Activated CD4-positive, alpha-beta T cell treated with anti-CD3 and anti-CD28 coated beads for 48 hours (primary cell): ENCODE data around the gene ZNF148.
"Not testable (repeated sequence)": the region's sequence is repeated elsewhere in the genome, so short reads cannot be mapped to it uniquely, and the experiment has no call there.

ENCODE experiments used
- DNase-seq: peaks from one replicate; pipeline ENCODE4 v3.0.0-alpha.2; 2020

The ZNF148 gene, protein sequence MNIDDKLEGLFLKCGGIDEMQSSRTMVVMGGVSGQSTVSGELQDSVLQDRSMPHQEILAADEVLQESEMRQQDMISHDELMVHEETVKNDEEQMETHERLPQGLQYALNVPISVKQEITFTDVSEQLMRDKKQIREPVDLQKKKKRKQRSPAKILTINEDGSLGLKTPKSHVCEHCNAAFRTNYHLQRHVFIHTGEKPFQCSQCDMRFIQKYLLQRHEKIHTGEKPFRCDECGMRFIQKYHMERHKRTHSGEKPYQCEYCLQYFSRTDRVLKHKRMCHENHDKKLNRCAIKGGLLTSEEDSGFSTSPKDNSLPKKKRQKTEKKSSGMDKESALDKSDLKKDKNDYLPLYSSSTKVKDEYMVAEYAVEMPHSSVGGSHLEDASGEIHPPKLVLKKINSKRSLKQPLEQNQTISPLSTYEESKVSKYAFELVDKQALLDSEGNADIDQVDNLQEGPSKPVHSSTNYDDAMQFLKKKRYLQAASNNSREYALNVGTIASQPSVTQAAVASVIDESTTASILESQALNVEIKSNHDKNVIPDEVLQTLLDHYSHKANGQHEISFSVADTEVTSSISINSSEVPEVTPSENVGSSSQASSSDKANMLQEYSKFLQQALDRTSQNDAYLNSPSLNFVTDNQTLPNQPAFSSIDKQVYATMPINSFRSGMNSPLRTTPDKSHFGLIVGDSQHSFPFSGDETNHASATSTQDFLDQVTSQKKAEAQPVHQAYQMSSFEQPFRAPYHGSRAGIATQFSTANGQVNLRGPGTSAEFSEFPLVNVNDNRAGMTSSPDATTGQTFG

DNA sequence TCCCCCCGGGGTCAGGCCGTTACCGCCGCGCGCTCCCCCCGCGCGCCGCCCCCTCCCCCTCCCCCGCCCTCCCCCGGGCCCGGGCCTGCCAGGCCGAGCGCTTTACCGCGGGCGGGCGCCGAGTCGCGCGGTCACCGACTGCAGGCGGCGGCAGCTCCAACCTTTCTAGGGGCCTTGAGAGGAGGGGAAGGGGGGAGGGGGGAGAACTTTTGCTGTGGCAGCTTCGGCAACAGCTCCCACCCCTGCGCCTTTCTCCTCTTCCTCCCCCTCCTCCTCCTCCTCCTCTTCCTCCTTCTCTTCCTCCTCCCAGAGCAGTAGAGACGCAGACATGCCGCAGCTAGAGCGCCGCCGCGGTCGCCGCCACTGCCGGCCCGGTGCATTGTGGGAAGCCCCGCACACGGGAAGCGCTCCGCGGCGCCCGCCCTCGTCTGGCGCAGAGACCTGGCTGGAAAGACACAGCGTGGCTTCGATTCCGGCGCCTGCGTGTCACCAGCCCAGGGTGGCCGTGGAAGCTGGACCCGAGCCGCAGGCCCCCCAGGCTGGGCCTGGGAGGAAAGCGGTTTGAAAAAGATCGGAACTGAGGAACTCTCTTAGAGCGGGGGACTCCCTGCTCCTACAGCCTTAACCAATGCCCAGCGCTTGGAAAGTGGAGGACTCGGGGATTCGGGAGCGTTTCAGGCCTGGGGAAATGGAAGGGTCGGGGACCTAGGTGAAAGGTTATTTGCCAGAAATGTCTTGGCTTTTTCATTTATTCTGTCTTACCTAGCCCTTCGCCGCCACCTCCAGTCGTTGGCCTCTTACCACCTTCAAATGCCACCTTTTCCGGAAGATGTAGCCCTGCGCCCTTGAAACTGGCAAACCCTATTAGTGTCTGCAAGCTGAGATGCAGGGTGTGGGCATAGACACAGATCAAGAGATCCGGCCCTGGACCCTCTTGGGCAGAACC, at the start of gene ZNF148:
Gene ZNF148, minus strand, starts transcription at position 330 of the 946 bp plus-strand sequence. CDS start 61,685 bp downstream, outside the sequence.
- peak; percentile 93 for DNase-seq

DNA sequence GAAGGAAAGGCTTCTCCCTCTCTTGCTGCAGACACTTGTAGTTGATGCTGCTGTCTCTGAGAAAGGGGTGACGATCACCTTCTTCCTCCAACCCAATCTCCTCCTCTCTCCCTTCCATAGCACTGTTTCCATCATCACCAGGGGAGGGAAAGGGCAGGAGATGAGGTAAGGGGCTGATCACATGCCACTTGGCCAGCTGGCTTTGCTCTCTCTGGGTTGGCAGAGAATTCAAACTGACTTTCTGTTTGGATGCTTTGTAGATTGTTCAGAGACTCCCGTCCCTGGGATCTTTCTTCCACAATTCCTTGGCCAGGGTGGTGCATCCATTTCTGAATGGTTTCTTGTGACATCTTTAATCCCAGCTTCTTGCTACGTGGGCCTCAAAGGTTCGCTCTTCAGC, 43.2 kb upstream of the ZNF148 start:
- no peak for DNase-seq

DNA sequence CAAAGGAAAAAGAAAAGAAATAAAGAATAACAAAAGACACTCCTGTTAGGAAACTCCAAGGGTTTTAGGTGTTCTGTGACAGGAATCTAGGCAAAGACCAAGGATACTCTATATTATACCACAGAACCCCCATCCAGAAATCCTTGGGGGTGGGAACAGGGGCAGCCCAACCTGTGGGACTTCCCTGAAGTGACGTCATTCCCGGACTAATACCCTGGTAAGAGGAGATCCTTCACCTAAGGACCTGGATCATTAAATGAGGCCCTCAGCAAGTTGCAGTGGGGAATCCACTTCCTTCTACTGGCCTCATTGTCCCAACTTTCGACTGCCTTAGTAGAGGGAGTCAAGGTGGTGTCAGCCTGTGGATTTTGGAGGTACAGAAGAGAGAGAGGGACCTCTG, 41.1 kb upstream of the ZNF148 start:
- DNase-seq, result no peak

DNA sequence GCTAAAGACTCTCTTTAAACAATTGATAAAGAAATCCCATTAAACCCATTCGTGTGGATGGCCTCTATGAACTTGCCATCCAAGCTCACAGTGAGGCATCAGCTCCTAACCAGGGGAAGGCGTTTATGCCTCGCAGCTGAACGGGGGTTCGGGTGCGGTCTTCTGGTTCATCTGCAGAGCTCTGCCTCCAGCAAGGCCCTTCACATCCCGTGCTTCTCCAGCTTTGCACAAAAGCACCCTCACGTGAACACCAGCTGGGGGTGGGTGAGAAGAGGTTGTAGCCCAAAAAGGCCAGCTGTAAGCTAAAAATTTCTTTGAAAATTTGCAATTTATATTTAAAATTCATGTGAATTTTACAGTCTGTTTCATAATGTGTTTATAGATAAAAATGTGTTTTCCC, 39.5 kb upstream of the ZNF148 start:
- DNase-seq, result no peak

DNA sequence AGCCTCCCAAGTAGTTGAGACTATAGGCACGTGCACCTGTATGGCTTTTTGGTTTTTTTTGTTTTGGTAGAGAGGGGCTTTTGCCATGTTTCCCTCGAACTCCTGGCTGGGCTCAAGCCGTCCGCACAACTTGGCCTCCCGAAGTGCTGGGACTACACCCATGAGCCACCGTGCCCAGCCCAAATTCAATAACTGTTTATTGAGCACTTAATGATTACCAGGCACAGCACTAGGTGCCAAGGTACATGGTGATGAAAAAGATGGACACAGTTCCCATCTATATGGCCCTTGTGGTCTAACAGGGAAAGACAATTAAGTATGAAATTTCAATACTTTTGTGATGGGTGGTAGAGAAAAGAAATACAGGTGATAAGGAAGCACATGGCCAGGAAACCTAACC, 35.8 kb upstream of the ZNF148 start:
- DNase-seq, result no peak

DNA sequence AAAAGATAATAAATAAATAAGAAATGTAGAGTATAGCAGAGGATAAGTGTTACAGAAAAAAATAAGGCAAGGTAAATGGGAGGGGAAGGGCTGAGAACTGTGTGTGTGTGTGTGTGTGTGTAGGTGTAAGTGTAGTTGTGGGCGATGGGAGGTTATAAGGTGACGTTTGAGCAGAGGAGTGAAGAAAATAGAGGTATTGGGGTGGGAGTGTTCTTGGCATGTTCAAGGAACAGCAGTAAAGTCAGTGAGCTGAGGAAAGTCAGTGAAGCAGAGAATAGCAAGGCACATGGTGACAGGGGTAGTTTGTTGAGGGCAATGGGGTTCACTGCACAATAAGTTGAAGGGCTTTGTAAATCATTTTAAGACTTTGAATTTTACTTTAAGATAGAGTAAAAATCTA, 30.9 kb upstream of the ZNF148 start:
- DNase-seq, result no peak

DNA sequence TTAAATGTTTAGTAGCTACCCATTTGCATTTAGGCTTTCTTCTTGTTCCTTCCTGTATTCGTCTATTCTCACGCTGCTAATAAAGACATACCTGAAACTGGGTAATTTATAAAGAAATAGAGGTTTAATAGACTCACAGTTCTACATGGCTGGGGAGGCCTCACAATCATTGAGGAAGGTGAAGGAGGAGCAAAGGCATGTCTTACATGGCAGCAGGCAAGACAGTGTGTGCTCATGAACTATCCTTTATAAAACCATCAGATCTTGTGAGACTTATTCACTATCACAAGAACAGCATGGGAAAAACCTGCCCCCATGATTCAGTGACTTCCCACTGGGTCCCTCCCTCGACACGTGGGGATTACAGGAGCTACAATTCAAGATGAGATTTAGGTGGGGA, 30.4 kb upstream of the ZNF148 start:
- not testable (repeated sequence) for DNase-seq

DNA sequence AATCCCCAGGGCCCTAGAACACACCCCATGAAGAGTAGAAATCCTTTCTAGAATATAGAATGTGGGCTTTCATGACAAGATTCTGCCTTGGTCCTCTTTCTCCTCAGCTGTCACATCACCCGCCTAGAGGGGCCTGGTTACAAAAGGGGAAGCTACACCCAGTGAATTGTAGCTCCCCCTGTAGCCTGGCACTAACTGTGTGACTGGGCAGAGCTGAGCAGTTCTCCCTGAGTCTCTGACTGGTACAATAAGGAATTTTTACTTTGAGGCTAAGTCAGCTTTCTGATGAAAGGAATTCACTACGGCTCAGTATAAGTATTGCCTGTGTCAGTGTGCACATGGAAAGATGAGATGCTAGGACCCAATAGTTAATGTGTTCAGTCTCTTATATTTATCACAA, 28.7 kb upstream of the ZNF148 start:
- no peak for DNase-seq

DNA sequence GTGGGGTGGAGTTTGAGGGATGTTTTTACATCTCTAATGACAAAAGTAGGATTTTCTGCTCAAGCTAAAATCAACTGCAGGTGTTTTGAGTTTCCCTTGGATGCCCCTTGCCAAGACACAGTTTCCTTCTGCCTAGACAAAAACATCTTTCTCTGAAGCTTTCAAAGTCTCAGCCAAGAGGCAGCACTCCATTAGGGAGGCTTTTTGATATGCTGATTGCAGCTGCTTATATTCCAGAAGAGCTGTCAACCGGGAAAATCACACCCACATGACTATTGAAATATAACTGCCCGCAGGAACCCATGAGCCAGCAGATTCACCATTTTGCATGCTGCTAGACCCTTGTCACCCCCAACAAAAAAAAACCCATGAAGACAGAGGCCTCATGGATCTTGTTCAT, 27.5 kb upstream of the ZNF148 start:
- no peak for DNase-seq

DNA sequence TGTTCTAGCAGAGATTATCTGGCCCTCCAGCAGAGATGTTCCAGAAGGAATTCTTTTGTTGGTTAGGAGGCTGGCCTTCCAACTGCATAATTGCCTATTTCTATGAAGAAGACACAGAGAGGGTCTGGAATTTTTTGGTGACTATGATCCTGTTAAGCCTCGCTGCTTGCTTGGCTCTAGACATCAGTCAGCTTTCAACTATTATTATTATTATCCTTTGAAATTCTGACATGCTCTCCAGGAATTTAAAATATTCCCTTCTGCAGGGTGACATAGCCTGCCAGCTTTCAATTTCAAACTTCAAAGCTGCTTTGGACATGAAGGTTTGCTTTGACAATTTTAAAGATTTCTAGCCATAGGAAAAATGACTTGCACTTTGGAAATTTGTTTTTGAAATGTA, 26.3 kb upstream of the ZNF148 start:
- no peak for DNase-seq

DNA sequence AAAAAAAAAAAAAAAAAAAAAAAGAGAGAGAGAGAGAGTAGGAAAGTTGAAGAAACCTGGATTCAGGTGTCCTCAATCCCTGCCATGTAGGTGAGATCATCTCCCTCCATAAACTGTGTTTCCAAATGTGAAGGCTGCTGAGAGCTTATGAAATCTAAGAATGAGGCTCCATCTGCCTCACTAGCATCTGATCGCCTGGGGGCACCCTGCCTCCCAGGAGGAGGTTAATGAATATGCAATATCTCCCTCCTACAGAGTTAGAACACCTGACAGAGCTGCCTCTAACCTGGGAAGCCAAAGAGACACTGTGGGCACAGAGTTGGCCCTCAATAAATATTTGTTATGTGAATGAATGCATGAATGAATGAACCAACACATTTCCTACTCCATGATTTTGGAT, 23.8 kb upstream of the ZNF148 start:
- DNase-seq, result no peak

DNA sequence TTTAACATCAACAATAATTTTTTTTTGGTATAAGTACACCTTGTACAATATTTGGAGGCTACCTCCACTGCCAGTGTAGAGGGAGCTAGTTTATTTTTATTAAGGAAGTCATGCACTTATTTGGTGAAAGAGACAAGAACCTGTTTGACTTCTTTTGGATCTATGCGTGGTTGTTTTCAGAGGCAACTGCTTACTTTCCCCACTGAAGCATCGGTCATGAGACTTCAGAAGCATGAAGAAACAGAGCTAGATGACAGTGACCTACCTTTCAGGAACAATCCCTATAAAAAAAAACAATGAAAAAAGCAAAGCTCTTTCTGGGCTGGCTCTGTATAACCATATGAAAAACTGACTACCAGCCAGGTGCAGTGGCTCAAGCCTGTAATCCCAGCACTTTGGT, 20.0 kb upstream of the ZNF148 start:
- DNase-seq, result no peak

DNA sequence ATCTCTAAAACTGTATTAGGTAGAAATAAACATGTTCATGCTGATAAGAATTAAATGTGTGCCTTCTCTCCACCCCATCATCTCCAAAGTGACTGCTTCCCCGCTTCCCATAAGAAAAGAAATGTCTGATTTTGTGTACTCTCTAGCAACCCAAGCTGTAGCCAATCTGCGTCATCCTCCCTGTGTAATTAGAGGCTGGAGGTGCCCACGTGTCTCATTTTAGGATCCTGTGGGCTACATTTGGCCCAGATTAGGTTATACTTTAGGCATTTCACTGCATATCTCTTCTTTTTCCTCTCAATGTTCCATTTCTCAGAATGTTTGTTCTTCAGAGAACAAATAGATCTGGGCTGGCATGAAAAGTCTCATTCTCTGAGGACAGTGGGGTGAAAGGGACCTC, 19.3 kb upstream of the ZNF148 start:
- no peak for DNase-seq

DNA sequence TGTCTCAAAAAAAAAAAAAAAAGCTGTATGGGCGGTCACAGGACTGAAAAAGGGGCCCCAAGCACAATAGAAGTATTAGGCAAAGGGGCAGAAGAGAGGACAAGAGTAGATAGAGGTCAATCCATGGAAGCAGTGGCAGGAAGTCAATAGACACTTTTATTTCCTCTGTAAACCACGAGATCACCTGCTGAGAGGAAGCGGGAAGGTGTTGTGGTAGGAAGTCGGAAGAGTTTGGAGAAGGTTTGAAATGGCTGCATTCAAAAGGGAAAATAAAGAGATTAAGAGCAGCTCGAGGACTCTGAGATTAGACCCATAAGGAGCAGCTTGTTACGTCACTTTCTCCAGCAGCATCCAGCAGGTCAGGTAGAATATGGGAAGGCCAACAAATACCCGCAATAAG, 14.2 kb upstream of the ZNF148 start:
- no peak for DNase-seq

DNA sequence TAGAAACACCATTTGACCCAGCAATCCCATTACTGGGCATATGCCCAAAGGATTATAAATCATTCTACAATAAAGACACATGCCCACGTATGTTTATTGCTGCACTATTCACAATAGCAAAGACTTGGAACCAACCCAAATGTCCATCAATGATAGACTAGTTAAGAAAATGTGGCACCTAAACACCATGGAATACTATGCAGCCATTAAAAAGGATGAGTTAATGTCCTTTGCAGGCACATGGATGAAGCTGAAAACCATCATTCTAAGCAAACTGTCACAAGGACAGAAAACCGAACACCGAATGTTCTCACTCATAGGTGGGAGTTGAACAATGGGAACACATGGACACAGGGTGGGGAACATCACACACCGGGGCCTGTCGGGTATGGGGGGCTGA, 13.2 kb upstream of the ZNF148 start:
- DNase-seq, result not testable (repeated sequence)

DNA sequence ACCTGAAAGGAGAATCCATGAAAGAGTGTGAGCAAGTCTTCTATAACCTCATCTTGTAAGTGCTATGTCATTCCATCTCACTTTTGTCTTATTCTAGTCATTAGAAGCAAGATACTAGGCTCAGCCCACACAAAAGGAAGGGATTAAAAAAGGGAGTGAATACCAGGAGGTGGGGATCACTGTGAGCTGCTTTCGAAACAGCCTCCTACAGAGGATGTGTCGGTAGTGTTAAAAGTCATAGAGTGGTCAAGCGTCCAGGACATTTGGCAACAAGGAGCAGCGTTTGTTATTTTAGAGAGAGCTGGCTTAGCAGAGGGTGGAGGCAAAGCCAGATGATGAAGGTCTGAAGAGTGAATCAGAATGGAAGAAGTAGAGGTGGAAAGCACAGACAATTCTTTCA, 11.7 kb upstream of the ZNF148 start:
- no peak for DNase-seq

DNA sequence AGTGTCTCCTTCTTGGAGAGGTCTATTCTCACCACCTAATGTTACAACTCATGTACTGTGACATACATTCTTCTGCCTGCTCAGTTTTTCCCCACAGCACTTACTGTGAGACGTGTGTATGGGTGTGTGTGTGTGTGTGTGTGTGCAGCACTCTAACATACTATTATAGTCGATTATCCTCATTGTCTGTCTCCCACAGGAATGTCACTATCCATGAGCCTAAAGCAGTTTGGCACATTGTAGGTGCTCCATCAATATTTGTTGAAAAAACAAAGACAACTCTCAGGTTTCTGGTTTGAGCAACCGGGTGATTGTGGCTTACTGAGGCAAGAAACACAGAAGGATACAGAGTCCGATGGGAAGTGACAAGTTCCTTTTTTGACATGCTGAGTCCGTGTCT, 8.6 kb upstream of the ZNF148 start:
- DNase-seq, result no peak

DNA sequence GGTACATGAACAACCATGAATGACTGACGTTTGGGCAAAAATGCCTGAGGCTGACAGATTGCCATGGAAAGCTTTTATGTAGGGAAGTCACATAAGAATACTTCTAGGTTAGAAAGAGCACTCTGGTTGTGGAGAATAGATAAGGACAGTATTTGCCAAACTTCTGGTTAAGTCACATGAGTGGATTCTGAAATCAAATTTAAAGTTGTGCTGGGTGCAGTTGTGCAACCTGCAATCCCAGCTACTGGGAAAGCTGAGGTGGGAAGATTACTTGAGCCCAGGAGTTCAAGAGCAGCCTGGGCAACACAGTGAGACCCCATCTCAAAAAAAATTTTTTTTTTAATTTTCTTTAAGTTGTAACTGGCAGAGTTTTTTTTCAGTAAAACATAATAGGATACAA, 7.2 kb upstream of the ZNF148 start:
- no peak for DNase-seq

DNA sequence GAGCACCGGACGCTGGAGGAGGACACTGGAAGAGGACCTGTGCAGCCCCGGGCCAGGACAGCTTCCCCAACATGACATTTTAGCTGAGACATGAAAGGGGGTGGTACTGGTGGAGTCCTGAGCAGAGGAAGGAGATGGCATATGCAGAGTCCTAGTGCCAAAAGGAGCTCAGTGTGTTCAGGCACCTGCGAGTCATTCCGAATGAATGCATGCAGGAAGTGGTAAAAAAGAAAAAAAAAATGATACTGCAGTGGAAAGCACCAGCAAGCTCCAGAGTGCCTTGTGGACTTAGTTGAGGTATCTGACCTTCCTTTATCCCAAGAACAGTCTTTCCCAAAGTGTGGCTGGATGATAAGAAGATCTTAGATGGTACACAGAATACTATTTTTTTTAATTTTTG, 6.6 kb upstream of the ZNF148 start:
- peak; percentile 38 for DNase-seq

DNA sequence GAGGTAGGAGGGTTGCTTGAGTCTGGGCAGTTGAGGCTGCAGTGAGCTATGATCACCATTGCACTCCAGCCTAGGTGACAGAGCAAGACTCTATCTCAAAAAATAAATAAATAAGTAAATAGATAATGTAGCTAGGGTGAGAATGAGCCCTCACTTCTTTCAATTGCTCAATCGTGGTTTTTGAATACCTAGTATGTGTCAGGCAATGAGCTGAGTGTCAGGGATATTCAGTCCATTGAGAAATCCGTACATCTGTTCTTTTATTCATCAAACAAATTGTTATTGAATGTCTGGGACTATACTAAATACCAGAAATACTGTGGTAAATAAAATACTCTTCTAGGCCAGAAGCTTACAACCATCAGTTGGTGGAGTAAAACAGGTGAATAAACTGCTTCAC, 6.2 kb upstream of the ZNF148 start:
- DNase-seq, result no peak

DNA sequence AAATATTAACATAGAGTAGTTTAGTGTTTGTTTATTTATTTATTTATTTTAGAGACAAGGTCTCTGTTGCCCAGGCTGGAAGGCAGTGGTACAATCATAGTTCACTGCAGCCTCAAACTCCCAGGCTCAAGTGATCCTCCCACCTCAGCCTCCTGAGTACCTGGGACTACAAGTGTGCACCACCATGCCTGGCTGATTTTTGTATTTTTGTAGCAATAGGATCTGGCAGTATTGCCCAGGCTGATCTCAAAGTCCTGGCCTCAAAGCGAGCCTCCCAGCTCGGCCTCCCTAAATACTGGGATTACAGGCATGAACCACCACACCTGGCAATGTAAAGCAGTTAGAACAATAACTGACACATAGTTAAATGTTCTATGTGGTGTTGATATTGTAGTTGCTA, 4.4 kb upstream of the ZNF148 start:
- DNase-seq, result no peak

DNA sequence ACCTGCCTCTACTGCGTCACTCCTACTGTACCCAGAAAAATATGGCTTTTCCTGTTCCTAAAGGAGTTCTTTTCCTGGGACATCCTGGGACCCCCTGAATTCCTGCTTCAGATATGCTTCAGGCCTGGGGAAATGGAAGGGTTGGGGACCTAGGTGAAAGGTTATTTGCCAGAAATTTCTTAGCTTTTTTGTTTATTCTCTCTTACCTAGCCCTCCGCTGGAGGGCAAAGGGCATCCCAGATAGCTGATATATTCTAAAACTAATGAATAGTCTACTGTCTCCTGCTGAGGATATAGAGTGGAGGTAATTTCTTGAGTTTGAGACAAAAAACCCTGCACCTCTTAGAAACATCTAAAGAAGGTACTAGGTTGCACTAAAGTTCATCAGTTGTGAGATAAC, 3.6 kb upstream of the ZNF148 start:
- DNase-seq, result no peak

DNA sequence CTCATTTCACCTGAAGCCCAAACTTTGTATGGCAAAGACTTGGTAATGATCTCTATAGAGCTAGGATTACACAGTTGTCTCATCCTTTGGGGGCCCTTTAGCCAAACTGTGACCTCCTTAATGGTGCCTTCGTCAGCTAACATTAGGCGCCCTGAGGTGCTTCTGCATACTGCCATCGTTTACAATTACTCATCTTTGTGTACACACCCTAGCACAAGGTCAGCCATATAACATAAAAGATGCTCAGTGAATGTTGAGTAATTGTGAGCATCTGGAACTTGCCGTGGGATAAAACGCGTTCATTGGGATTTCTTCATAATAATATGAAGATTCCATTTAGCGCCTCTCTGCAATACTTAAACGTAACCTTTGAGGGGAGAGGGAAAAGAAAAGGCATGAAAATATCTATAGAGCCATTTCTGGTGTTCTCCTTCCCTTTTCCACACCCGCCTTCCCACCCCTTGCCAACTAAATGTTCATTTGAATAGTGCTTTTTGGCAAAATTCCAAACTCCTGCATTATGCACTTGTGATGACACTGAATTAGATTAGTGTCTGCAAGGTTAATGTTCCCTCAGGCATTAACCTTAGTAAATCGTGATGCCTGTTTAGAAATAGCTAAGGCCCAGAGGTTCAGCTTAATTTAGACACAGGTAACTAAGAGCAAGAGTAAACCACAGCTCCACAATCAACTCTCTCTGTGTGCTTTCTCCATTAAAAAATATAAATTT, 990 bp upstream of the ZNF148 start:
- DNase-seq, result no peak
